NCI-H345 treated with DMSO at 0.1 percent for 48 hours (cell line): ENCODE results near the gene RGL1.

Source experiments
- DNase-seq: peaks from one replicate; lab custom pipeline; 2025; ENCODE audit not compliant: unreplicated experiment; lab: John Stamatoyannopoulos, UW

Gene RGL1

DNA sequence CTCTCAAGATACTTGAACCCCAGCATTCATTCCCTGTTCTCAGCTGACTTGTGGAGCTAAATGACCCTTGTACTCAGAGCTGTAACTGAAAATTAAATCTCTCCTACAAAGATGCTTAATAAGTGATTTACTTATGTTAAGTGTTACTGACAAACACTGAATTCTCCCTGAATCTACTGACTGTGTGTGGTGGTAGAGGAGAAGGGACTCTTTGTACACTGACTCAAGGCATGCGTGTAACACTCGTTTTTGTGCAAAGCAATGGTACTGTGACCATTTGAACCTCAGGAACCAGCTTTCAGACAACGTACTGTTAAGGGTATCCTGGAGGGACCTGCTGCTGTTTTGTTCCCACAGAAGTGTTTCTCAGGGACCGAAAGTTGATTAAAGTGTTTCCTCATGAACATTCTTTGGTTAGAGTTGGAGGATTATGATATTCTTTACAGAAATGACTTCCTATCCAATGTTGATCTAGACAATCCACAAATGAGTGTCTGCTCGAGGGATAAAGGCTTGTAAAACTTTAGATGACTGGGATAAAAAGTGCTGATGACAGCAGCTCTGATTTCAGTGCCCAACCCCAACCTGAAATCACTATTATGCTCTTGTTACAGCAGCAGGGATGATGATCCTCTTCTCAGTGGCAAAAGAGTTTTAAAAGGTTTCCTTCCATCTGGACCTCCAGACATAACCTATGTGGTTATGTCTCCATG lies 12.8 kb downstream of the RGL1 start:
- no peak for DNase-seq

DNA sequence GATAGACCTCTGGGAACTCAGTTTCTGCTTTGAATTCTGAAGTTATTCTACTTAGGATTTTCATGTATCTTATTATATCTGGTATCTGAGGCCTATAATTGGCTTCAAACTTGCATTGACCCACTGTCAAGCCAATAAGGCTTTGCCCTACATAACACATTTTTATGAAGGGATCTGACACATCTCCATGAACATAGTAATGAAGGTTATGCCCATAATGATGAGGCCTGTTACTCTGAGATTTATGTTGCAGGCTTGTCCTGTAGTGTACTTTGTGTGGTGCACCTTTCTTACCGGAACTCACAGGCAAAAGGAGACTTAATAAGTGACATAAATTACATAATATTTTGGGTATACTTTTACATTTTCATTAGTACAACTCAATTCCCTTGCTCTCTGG lies 14.1 kb downstream of the RGL1 start:
- no peak for DNase-seq

DNA sequence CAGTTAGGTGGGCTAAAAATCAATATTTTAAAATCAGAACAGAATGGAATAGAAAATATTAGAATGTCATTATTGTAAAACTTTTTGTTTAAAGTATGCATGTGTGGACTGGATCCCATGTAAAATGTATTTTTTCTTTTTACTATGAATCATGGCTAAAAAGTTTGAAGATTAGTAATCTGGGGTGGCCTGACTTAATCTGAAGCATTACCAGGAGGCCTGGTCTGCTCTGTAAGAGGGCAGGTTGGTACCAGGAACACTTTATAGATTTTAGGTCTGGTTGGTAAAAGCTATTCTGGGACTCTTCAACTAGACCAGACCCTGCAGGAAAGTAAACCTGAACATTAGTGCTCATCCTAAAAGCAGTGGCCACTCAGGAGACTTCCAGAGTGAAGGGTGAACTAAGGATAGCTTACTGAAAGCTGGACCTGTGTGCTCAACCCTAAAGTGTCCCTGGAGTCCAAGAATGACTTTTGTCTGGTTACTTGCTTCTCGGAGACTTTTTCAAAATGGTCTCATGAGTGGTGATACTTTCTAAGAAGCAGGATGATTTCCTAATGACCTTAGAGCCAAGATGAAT lies 16.5 kb downstream of the RGL1 start:
- DNase-seq = no peak

DNA sequence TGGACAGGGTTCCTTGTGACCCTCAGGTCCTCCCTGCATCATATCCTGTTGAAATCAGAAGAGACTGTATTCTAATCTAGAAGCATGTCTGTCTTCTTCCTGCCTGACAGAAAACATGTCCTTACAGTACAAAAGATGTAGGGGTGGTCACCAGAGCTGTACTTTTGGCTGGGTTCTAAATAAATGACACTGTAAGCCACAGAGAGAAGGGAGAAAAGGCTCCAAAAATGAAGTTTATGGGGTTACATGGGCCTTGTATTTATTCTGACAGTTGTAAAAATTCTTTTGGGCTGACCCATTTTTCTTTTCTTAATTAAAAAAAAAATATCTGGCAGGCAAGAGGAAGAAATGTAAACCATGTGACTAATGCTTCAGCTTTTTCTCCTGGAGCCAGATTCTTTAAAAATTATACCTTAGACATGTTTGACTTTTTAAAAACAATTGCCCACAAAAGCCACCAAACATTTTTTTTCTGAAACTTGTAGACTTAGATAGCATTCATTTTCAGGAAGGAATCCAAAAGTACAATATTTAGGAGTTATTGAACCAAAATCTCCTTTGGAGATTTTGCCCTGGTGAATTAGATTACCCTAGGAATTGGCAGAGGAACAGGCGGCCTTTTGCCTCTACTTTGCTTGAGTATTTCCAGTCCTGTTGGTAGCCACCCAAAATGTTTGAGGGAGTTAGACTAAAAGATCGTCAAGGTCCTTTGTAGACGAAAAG lies 17.1 kb downstream of the RGL1 start:
- no peak for DNase-seq

DNA sequence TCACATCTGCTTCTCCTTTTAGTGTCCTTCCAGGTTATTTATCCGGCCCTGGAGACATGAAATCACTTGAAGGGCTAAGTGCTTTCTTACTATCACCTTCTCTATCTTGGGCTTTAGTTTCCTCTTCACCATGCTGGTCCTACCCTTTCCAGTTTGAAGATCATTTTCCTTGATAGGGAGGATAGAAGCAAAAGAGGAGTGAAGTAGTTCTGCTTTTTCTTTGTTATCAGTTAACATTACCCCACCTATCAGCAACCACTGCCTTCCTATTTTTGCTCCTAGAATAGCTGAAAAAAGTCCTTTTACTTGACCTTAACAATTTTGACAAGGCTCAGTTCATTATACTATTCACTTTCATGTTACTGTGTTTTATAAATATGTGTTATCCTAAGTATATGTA lies 19.4 kb downstream of the RGL1 start:
- no peak for DNase-seq

DNA sequence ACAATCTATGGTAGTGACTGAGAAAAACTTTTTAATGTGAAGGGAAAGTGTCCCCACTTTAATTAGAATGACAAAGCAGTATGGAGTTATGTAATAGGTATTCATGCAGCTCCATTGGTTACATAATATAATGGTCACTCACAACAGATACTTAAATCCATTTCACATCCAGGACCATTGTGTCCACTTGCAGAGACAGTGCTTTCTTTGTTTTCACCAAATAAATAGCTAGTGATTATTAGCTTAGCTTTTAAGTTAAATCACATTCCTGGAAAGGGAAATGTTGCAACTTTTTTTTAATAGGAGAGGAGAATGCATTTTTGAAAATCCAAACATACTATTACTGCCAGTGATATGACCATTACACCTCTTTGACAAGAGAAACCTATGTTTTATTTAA lies 22.9 kb downstream of the RGL1 start:
- DNase-seq = no peak

DNA sequence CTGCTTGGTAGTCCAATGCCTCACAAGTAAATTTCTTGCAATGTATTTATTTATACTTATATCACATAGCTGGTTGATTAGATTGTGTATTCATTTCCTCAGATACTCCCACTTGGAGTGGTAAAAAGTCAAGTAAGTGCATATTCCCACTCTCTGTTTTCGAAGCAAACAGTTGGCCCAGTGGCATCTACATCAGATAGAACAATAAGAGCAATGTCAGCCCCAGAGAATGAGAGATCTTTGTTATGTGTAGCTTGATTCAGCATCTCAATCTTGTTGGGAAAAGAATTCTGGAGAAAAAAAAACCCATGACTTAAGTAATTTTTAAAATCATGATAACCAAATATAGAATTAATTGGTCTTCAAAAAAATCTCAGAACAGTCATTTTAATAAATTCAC lies 25.5 kb downstream of the RGL1 start:
- no peak for DNase-seq

DNA sequence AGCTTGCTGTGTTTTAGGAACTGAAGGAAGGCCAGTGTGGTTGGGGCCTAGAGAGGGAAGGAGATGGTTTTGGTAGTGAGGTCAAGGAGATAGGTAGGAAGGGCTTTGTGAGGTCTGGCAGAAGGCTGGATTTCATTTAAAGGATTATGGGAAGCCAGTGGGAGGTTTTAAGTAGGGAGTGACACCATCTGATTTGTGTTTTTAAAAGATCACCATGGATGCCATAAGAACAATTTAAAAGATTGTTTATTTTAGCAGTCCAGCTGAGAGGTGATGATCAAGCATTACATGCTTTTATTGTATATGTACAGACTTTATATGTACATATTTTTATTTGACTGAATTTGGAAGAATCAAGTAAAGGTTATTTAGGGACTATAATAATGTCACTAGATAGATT lies 26.4 kb downstream of the RGL1 start:
- DNase-seq = no peak

DNA sequence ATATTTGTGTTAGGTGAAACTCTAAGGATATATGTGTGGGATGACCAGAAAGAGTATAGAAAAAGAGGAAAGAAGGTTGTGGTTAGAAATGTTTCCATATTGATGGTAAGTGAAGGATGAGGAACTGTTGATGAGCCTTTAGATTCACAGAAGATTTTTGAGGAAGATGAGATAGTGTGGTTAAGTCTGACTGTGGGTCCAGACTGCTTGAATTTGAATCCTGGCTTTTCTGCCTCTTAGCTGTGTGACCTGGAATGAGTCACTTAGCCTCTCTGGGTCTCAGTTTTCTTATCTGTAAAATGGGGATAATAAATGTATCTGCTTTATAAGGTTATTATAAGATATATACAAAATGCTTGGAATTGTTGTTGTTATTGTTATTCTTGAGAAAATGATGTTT lies 27.5 kb downstream of the RGL1 start:
- DNase-seq = no peak

DNA sequence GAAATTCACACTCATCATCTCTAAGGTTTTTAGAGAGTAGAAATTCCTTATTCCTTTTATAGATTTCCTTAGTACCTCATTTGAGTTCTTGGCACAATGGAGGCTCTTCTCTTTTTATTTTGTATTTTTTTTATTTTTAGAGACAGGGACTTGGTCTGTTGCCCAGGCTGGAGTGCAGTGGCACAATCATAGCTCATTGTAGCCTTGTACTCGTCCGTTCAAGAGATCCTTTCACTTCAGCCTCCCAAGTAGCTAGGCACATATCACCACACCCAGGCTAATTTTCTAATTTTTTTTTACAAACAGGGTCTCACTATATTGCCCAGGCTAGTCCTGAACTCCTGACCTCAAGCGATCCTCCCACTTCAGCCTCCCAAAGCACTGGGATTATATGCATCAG lies 29.6 kb downstream of the RGL1 start:
- no peak for DNase-seq

DNA sequence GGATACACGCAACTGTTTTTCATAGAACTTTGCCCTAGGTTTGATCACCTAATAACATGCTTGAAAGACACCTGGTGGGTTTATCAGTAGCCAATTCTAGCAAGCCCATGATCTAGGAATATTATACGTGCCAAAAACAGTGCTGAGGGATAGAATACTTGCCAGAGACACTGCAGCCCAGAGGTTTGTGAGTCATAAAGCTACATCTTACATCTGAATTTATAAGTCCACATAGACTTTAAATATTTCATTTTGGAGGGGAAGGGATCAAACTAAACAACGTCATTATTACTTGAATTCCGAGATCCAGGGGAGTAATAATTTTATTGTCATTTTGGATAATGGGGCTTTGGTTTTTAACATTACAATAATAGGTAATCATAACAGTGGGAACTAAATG lies 31.7 kb downstream of the RGL1 start:
- no peak for DNase-seq

DNA sequence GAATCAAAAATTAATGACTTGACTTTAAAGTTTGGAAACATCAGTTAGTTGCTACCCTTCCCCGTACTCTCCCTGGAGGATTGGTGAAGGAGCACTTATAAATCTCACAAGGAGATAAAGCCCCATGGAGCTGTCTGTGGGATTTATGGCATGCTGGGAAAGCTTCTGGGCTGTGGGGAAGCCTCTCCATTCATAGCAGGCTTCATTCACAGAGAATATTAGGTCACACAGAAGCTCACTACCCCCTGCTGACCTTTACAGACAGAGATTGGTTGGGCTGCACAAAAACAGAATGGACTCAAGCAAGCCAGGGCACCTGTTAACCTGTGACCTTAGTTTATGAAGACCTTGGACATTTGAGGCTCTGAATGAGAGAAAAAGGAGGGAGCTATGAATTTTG lies 32.1 kb downstream of the RGL1 start:
- no peak for DNase-seq

DNA sequence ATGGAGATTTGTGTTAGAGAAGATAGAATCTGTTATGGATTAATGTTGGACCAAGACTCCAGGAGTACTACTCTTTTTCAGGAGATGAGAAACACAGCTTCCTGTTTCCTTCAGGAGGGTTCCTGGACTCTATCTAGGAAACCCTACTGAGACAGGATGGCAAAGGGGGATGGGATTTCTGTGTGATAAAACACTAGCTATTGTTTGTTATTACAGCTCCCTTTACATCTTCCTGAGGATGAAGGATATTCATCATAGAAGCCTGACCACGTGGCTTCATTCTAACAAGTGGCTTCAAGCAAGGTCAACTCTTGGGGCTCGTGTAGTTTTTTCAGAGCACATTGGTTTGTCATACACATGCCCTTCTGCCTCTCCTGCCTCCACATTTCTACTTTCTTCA lies 33.3 kb downstream of the RGL1 start:
- no peak for DNase-seq

DNA sequence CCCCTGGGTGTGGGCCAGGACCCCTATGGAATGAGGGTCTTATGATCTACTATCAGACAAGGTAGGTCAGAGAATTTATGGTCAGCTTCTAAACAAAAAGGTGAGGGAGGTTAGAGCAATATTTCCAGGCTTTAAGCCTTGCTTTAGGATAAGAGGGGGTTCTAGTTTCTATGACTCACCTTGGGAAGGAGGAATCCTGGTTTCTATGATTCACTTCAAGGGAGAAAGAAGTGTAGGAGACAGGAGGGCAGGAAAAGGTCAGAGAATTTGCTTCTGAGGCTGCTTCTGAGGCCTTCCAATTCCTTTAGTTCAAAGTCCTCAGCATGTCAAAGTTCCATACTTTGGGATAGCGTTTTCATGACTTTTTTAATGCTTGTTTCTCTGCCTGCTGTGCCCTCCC lies 35.2 kb downstream of the RGL1 start:
- DNase-seq = no peak

DNA sequence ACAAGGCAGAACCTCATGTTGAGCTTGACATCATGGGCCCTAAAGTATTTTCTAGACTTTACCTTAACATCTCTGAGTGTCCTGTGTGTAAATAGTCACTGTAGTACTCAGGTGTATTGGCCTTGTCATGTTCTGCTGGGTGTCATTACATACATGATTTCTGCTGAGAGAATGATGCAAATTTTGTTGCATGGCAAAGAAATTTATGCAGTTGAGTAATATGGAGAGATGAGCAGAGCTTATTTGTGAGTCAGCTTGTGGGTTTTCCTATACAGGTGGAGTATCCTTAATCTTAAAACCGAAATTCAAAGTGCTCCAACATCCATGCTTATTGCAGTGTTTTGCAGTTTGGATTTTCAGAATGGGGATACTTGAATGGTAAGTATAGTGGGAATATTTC lies 36.6 kb downstream of the RGL1 start:
- DNase-seq = no peak

DNA sequence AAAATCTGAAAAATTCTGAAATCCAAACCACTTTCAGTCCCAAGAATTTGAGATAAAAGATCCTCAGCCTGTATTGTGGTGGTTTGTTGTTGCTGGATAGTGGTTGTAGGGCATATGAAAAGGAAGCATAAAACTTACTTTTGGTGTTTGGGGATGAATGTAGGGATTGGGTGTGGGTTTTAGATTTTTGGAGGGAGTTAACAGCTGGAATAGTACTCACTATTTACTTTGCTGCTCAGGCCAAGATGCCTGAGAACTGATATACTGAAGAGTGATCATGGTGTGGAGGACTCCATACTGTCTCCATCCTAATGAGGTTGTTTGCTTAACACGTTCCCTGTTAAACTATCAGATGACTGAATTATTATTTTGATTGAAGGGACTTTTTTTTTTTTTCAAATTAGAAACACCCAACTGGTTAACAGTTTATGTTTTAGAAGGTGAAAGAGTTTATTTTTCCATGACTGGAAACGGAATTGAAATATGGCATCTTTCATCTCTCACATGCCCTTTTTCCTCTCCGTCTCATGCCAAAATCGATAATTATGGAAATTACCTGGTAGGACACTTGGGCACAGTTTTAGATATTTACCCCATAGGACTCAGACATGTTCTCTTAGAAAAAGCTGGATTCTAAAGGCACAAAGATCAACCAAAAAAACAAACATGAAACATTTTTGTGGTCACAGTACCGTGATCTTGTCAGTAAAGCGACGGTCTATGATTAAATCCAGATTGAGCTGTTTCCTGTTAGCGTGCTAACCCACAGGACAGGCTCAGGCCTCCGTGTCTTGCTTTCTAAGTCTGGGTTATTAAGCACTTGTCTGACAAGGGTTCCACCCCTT lies 37.3 kb downstream of the RGL1 start:
- no peak for DNase-seq

DNA sequence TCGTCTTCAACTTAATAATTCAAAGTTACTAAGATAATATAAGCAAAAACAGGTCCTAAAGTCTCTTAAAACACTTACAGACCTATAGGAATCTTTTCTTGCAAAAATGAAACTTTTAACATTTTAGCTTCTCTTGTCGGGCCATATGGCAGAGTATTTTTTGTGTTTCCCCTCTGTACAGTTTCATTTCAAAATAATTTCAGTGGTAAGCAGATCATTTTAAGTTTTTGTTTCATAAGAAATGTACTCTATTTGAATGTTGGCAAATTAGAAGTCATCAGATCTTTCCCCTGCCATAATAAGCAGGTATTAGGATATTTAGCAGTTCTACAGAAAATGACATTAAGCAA lies 37.9 kb downstream of the RGL1 start:
- no peak for DNase-seq

DNA sequence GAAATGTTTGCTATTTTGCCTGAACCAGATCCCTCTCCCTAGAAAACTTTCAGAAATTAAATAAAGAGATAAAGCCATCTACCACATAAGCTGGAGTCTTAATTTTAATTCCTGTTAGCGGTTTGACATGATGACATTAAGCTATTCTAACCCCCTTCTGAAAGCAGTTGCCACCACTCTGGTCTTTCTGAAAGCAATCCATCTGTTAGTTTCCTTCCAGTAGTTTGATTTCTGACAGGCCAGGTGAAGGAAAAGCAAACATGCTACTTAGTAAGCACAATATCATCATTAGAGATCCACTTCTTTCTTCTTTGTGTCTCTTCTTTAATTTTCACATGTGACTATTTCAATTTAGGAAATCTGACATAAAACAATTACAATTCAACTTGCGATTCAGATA lies 39.9 kb downstream of the RGL1 start:
- DNase-seq = no peak

DNA sequence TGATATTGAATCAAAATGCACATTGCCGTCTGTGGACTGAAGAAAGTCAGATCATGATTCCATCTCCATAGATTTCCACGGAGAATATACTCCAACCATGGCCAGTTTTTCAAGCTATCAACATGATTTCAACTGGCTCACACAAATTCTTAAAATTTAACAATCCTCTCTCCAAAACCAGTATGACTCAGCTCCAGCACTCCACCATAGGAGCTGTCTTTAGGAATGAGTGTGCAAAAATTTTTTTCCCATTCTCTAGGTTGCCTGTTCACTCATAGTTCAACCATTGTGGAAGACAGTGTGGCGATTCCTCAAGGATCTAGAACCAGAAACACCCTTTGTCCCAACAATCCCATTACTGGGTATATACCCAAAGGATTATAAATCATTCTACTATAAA lies 40.8 kb downstream of the RGL1 start:
- no peak for DNase-seq

DNA sequence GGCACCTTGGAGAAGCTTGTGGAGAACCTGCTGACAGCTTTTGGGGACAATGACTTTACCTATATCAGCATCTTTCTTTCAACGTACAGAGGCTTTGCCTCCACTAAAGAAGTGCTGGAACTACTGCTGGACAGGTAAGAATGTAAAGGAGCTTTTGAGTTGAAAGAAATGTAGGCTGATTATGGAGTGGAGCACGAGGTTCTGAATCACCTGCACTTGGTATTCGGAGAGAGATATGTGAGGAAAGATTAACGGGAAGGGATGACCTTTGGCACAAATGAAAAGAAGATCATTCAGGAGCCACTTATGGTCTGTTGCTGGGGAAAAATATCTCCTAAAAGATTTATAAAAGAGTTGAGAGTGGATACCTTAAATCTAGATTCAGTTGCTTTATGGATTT lies 42.7 kb downstream of the RGL1 start:
- no peak for DNase-seq

DNA sequence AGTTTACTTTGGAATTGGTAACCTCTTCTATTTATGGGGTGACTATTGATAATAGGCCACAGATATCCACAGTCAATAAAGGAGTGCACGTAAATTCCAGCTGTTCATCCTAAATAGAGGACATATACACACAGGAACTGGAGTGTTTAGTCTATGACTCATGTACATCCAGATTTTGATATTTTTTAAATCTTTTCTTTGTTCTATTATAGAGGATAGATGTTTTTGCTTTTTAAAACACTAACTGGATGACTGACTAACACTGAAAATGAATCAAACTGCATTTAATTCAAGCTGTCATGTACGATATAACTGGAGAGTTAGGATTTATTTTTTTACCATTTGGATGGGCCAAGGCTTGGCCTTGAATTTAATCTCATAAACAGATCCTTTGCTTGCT lies 45.9 kb downstream of the RGL1 start:
- no peak for DNase-seq

DNA sequence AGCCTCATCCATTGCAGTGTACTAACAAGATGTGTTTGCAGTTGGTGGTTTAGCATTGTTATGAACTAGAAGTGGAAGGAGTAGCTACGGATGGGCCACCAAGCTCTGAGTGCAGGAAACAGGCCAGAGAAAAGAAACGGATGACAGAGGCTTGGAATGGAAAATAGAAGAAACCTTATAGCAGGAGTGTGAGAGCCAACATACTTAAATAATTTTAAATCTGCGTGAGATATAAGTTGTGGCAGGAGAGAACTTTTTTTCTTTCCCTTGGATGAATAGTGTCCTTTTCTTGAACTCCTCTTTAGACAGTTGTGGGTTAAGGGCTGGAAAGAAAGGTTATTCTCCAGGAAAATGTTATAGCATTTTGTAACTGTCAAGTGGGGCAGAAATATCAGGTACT lies 54.2 kb downstream of the RGL1 start:
- DNase-seq = no peak
